Hematopoietic multipotent progenitor cell treated with erythropoietin and hydrocortisone succinate and interleukin-3 and kit ligand, for 4 days (in vitro differentiated cells): Measurements from ENCODE around the gene WDR1.

Experiments
- DNase-seq: peaks from one replicate; pipeline ENCODE4 v3.0.0-alpha.2; 2015

The WDR1 gene

GRCh38 chr4:10034612-10035104 lies 81.9 kb downstream of the WDR1 start:
- DNase-seq, result no peak

- no peak for DNase-seq
Measured at GRCh38 chr4:10034136-10034535, 82.5 kb downstream of the WDR1 start.

DNA sequence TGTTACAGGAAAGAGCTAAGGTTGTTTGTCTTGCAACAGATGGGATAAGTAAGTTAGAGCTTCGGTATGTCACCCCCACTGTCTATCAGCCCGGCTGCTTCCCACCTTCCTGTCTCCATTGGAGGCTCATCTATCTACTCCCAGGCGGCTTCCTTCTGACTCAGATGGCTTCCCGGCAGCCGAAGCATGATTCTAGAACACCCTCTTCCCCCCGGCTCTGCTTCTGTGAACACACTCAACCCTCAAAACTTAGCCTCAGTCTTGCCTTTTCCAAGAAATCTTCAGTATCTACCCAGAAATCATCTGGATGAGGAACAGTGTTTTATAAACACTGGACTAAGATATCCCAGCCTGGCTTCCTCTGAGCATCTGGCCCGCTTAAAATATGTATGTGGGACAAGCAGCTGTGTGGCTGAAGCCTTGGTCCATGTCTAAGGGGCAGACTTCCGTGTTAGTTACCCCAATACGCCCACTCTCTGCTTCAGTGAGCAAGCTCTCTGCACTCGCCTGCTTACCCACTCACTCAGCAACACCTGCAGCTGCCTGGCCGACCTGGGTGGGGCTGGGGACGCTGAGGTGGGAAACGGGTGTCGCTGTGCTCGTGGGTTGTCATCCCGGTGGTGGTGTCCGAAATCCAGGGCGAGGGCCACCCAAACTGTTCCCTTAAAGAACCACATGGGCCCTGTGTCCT lies 83.3 kb downstream of the WDR1 start:
- DNase-seq, result peak; percentile 58

GRCh38 chr4:10032625-10033024 lies 84.0 kb downstream of the WDR1 start:
- peak; percentile 60 for DNase-seq

GRCh38 chr4:10031668-10032590 lies 84.7 kb downstream of the WDR1 start:
- no peak for DNase-seq

DNA sequence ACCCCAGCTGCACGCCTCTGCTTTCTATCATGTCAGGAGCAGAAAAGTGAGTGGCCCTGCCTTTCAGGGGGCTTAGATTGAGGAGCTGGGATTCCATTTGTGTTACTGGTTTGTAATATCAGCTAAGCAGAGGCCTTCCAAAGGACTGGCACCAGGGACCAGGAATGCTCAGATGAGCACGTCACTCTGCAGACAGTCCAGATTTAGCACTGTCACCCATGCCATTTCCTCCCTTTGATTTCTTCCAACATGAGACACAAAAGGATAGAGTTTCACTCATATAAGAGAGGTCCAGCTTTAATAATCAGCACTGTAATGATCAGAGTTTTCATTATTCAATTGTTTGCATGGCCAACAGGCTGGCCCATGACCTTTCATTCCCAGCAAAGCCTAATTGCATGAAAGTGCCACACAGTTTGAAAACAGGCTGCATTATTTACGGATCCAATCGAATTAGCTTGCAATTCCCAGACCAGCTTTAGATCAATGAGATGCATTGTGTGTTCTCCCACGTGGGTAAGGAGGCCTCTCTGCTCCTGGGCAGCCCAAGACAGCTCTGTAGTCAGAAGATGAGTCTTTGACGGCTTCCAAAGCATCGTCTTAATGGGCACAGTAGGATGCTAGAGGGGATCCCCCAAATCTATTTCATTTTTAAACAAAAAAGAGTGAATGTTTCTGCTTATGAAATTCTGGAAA lies 85.5 kb downstream of the WDR1 start:
- DNase-seq, result no peak

DNA sequence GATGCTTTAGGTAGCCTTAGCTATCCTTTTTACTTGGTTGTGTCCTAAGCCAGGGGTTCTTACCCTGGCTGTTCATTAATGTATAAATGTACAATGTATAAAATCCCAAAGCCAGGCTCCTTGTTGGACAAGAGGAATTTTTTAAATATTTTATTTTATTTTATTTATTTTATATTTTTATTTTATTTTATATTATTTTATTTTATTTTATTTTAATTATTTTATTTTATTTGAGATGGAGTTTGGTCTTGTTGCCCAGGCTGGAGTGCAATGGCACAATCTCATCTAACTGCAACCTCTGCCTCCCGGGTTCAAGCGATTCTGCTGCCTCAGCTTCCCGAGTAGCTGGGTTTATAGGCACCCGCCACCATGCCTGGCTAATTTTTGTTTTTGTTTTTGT lies 87.2 kb downstream of the WDR1 start:
- no peak for DNase-seq

DNA sequence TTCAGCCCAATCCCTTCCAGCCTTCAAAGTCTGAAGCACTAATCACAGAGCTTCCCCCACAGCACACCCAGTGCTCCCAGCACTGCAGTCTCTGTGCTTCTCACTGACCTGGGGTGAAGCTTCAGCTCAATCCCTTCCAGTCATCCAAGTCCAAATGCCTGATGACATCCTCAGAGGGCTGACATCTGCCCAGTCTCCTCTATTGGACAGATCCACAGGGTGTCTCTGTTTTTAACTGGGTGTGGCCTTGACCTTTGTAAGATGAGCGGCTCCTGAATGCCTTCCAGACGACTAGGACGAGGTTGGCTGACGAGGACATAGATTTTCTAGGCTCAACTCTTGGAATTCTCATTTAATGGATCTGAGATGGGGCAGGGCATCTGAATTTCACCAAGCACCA lies 87.7 kb downstream of the WDR1 start:
- DNase-seq, result no peak

DNA sequence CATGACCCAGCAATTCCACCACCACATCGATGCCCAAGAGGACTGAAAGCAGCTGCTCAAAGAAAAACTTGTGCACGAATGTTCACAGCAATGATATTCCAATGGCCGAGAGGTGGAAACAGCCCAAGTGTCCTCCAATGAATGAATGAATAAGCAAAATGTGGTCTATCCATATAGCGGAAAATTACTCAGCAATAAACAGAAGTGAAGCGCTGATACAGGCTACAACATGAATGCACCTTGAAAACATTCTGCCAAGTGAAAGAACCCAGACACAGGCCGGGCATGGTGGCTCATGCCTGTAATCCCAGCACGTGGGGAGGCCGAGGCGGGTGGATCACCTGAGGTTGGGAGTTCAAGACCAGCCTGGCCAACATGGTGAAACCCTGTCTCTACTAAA lies 90.1 kb downstream of the WDR1 start:
- no peak for DNase-seq

GRCh38 chr4:10025230-10025806 lies 91.3 kb downstream of the WDR1 start:
- no peak for DNase-seq
